Subcutaneous adipose tissue (tissue), 4 donors: ENCODE results near the gene CCDC149. TPM values are rescaled to one million over a fixed set of nuclear protein-coding genes. Genes with fewer than 3 reads are reported as not detected.

ENCODE experiments used
- CTCF ChIP-seq: fragments of 450-650 bp; IDR thresholded peaks from one replicate; pipeline ENCODE4 v1.5.1; 2016; ENCODE audit warnings: low read depth, mild to moderate bottlenecking, control low read depth, antibody characterized with exemption, moderate library complexity
- total RNA-seq, 4 donors: library from RNA; depleted of rRNA; stranded (reverse); fragments of >200 nt; gene quantifications; one replicate each; pipeline ENCODE4 v1.1.0, GENCODE V29; 2016

Gene CCDC149
- total RNA-seq, 4 donors from 2014 or later, result 15.5 to 20.3 (median 18.0) TPM

- no peak for TF ChIP-seq CTCF
Observed at GRCh38 chr4:24836661-24837242, 76.1 kb downstream of the CCDC149 start.

- TF ChIP-seq CTCF, result no peak
Observed at GRCh38 chr4:24835696-24836095, 77.1 kb downstream of the CCDC149 start.

- no peak for TF ChIP-seq CTCF
Observed at GRCh38 chr4:24831637-24832036, 81.2 kb downstream of the CCDC149 start.

- no peak for TF ChIP-seq CTCF
Observed at GRCh38 chr4:24824720-24825119, 88.1 kb downstream of the CCDC149 start.

GRCh38 chr4:24820541-24820940 lies 92.3 kb downstream of the CCDC149 start:
- no peak for TF ChIP-seq CTCF

- no peak for TF ChIP-seq CTCF
Observed at GRCh38 chr4:24816797-24817196, 96.0 kb downstream of the CCDC149 start.

- no peak for TF ChIP-seq CTCF
Observed at GRCh38 chr4:24813732-24814131, 99.1 kb downstream of the CCDC149 start.
